Adrenal gland (tissue), 5 donors: ENCODE data around the gene PRSS22.

Experiments
- POLR2A ChIP-seq, 2 donors: fragments of 450-650 bp; IDR thresholded peaks; one replicate each; pipeline ENCODE4 v1.6.1; 2017; ENCODE audit warnings: antibody characterized with exemption in 2 of 2, mild to moderate bottlenecking in 2 of 2, moderate library complexity in 1 of 2
- TF ChIP-seq, protein P1 (sequence below), 6 experiments: fragments of 450-650 bp in 4 of 6; fragments of 200-600 bp in 2 of 6; sonication (generic) in 1 of 6; IDR thresholded peaks; 1 replicate in 5 of 6; 2 replicates in 1 of 6; pipeline versions ENCODE4 v1.5.1 to v1.8.0; 2016 to 2021; ENCODE audit warnings: antibody characterized with exemption in 6 of 6, mild to moderate bottlenecking in 2 of 6, moderate library complexity in 1 of 6
- donor health status: DM: no; HTN: no; CAD: no.

GRCh38 chr16:2825906-2826305, 32.1 kb downstream of the PRSS22 start:
- TF ChIP-seq, protein P1, sequence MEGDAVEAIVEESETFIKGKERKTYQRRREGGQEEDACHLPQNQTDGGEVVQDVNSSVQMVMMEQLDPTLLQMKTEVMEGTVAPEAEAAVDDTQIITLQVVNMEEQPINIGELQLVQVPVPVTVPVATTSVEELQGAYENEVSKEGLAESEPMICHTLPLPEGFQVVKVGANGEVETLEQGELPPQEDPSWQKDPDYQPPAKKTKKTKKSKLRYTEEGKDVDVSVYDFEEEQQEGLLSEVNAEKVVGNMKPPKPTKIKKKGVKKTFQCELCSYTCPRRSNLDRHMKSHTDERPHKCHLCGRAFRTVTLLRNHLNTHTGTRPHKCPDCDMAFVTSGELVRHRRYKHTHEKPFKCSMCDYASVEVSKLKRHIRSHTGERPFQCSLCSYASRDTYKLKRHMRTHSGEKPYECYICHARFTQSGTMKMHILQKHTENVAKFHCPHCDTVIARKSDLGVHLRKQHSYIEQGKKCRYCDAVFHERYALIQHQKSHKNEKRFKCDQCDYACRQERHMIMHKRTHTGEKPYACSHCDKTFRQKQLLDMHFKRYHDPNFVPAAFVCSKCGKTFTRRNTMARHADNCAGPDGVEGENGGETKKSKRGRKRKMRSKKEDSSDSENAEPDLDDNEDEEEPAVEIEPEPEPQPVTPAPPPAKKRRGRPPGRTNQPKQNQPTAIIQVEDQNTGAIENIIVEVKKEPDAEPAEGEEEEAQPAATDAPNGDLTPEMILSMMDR (IDR thresholded peaks at IDR 0.05), result no peak
- TF ChIP-seq POLR2A (IDR thresholded peaks at IDR 0.05), result no peak
